GM20000 (cell line): ENCODE measurements around the gene GRID1.

ENCODE experiments used
- DNase-seq: peaks from one replicate; pipeline ENCODE4 v3.0.0; 2012; ENCODE audit warnings: low spot score
- TF ChIP-seq, protein P1 (sequence below): IDR thresholded peaks from 2 replicates; pipeline ENCODE4 v1.5.1; 2012; ENCODE audit warnings: mild to moderate bottlenecking, control low read depth; ENCODE audit errors: extremely low read depth, missing control alignments

GRID1 gene

GRCh38 chr10:85811405-85811804, 555.2 kb downstream of the GRID1 start:
- no peak for DNase-seq
- TF ChIP-seq, protein P1, sequence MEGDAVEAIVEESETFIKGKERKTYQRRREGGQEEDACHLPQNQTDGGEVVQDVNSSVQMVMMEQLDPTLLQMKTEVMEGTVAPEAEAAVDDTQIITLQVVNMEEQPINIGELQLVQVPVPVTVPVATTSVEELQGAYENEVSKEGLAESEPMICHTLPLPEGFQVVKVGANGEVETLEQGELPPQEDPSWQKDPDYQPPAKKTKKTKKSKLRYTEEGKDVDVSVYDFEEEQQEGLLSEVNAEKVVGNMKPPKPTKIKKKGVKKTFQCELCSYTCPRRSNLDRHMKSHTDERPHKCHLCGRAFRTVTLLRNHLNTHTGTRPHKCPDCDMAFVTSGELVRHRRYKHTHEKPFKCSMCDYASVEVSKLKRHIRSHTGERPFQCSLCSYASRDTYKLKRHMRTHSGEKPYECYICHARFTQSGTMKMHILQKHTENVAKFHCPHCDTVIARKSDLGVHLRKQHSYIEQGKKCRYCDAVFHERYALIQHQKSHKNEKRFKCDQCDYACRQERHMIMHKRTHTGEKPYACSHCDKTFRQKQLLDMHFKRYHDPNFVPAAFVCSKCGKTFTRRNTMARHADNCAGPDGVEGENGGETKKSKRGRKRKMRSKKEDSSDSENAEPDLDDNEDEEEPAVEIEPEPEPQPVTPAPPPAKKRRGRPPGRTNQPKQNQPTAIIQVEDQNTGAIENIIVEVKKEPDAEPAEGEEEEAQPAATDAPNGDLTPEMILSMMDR = no peak

DNA sequence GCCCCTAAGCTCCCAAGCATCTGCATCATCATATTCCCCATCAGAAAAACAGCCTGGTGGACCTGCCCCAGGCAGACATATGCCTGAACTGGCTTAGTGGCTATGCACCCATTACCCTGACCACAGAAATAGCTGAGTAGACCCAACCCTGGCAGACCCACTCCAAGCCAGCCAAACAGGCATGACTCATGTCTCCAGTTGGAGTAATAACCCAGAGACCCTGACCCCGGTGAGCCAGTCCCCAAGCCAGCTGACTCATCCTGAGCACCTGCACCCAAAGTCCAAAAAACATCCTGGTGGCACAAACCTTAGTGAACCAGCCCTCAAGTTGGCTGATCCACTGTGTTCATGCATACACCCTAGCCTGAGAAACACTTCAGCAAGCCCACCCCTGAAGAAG, 555.9 kb downstream of the GRID1 start:
- TF ChIP-seq, protein P1 = no peak
- DNase-seq = no peak

- TF ChIP-seq, protein P1 = no peak
- no peak for DNase-seq
These were observed 571.1 kb downstream of the GRID1 start for GRCh38 chr10:85795460-85795859.

GRCh38 chr10:85794553-85794952, 572.0 kb downstream of the GRID1 start:
- no peak for DNase-seq
- TF ChIP-seq, protein P1 = no peak

GRCh38 chr10:85792533-85792858, 574.1 kb downstream of the GRID1 start:
- TF ChIP-seq, protein P1 = no peak

GRCh38 chr10:85791818-85792532, 574.6 kb downstream of the GRID1 start:
- TF ChIP-seq, protein P1 = no peak
- DNase-seq = no peak

More at GRCh38 chr10:85792533-85792858, 574.1 kb downstream of the GRID1 start:
- no peak for DNase-seq

DNA sequence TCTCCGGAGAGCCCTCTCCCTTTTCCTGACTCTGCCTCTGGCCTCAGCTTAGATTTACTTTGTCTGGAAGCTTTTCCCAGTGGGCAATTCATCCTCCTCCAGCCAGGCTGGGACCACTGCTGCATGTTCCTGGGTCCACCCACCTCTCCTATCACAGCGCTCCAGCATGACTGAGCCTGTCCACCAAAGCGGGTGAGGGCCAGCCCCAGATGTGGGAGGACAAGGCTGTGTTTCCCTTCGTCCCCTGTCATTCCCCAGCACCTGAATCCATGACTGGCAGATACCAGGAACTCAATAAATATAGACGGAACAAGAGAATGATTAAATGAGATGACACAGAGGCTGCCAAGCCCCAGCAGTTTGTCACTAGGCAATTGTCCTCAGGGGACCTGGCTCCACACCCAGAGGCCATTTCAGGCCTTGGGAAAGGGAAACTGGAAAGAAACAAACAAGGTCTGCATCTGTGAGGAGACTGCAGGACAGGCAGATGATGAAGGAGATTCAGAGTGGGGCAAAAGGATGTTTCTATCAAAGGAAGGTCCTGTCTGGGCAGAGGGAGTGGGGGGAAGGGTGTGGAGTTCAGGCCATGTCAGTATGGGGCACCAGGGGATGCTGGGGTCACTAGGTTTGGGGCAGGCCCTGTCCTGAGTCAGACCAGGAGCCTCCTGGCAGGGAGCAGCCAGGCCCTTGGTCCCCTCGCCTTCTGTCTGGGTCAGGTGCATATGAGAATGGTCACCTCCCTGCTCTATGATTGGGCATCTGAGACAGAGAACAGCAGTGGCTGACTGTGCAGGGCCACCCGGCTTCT, 576.4 kb downstream of the GRID1 start:
- no peak for DNase-seq
- TF ChIP-seq, protein P1 = no peak
